22Rv1 (cell line): Measurements from ENCODE around the gene CPA1.

ENCODE experiments used
- H3K27ac ChIP-seq: fragments of 450-650 bp; 2 replicates; pipeline ENCODE4 v1.5.1; 2017
- ZFX ChIP-seq: fragments of 450-650 bp; IDR thresholded peaks from 2 replicates; pipeline ENCODE4 v1.6.1; 2017; ENCODE audit warnings: antibody characterized with exemption, borderline replicate concordance
- TF ChIP-seq, protein P1 (sequence below): fragments of 450-650 bp; IDR thresholded peaks from 2 replicates; pipeline ENCODE4 v1.5.1; 2017; ENCODE audit warnings: mild to moderate bottlenecking

The CPA1 gene

DNA sequence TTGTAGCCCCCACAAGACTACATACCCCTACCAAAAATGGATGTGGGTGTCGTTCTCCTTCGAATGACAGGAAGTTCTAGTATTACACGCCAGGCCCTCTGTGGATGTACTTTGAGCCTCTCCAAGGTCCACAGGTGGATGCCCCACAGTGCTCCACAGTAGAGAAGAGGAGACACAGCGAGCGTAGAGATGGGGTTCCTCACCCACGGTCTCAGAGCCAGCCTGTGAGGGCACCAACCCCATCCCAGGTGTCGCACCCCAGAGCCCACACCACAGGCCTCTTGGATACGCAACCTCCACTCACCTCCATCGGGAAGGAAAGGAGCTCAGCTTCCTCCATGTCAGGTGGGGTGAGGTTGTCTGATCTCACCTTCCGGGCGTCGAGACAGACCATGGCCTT, 33.4 kb upstream of the CPA1 start:
- TF ChIP-seq ZFX = no peak
- TF ChIP-seq, protein P1, sequence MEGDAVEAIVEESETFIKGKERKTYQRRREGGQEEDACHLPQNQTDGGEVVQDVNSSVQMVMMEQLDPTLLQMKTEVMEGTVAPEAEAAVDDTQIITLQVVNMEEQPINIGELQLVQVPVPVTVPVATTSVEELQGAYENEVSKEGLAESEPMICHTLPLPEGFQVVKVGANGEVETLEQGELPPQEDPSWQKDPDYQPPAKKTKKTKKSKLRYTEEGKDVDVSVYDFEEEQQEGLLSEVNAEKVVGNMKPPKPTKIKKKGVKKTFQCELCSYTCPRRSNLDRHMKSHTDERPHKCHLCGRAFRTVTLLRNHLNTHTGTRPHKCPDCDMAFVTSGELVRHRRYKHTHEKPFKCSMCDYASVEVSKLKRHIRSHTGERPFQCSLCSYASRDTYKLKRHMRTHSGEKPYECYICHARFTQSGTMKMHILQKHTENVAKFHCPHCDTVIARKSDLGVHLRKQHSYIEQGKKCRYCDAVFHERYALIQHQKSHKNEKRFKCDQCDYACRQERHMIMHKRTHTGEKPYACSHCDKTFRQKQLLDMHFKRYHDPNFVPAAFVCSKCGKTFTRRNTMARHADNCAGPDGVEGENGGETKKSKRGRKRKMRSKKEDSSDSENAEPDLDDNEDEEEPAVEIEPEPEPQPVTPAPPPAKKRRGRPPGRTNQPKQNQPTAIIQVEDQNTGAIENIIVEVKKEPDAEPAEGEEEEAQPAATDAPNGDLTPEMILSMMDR = no peak
- H3K27ac ChIP-seq = no peak overlapping the region

DNA sequence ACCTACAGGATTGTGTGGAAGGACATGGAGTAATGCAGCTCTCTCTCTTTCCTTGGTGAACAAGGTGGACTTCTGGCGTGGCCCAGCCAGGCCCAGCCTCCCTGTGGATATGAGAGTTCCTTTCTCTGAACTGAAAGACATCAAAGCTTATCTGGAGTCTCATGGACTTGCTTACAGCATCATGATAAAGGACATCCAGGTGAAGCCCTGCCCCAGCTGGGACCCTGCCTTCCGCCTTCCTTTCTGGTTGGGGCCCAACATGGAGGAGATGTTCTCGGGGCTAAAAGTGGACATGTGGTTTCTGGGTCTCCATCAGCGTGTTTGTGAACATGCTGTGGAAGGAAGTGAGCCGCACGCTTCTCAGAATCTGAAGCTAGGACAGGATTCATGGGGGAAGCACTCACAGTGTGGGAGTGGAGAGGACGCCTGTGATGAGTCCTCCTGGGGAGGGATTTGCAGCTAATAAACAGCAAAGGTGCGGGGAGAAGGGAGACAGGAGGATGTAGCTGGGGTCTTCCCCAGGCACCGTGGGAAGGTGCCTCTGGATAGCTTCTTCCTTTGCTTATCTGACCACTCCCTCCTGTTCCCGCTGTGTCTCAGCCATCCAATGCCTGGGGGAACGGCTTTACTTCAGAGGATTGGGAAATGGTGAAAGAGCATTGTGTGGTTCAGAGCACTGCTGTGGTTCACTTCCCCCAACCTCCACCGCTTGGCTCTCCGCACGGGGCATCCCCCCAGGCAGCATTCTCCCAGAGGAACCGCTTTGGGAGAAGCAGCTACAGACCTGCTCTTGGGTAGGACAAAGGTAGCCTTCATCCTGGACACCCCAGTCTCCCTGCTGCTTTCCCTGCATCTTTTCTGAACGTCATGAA, 30.1 kb upstream of the CPA1 start:
- H3K27ac ChIP-seq = no peak overlapping the region
- TF ChIP-seq ZFX = no peak
- TF ChIP-seq, protein P1 = no peak

DNA sequence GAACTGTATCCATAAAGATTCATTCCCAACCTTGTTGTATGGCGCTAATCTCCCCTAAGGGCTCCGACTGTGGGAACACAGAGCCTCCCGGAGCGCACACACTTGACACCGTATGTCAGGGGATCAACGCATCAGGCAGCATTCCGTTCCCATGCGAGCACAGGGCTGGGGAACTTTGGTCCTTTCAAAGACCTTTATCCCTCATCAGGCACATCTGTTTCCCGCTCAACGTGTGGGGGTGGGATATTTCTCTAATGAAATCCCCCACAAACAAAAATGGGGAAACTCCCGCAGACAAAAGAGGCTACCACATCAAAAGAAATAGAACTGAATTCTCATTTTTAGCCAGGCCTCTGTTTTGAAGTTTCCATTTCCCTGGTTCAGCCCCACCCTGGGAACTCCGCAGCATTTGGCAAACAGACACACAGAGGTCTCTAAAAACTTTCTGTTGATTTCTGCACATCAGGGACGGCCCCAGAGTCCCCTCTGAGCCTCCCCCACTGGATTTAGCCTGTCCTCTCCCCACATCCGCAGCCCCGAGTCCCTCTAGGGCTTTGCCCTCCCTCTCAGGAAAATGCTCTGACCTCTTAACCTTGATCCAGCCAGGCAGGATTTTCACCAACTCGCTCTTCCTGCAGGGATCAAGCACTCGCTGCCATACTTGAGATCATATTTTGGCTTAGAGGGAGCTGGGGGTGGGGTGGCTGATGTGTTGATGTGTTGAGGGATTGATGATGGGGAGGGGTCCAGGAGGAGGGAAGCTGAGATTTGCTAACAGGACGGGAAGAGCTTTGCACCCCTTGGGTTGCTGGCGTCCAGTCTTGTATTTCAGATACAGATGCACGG, 29.1 kb upstream of the CPA1 start:
- no peak overlapping the region for H3K27ac ChIP-seq
- no peak for TF ChIP-seq ZFX
- TF ChIP-seq, protein P1 = no peak

DNA sequence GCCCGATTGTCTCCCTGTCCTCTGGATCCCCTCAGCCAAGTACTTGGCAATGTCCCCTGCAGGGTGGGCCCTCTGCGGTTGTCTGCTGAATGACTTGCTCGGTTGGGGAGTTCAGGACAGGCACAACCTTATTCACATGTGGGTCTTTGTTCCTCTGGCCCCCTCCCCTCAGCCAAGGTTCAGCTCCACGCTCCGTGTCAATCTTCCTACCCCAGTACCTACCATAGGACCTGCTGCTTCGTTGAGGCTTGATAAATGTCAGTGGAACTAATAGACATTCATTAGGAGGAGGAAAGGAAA, 28.6 kb upstream of the CPA1 start:
- H3K27ac ChIP-seq = no peak overlapping the region
- TF ChIP-seq, protein P1 = no peak
- TF ChIP-seq ZFX = no peak

DNA sequence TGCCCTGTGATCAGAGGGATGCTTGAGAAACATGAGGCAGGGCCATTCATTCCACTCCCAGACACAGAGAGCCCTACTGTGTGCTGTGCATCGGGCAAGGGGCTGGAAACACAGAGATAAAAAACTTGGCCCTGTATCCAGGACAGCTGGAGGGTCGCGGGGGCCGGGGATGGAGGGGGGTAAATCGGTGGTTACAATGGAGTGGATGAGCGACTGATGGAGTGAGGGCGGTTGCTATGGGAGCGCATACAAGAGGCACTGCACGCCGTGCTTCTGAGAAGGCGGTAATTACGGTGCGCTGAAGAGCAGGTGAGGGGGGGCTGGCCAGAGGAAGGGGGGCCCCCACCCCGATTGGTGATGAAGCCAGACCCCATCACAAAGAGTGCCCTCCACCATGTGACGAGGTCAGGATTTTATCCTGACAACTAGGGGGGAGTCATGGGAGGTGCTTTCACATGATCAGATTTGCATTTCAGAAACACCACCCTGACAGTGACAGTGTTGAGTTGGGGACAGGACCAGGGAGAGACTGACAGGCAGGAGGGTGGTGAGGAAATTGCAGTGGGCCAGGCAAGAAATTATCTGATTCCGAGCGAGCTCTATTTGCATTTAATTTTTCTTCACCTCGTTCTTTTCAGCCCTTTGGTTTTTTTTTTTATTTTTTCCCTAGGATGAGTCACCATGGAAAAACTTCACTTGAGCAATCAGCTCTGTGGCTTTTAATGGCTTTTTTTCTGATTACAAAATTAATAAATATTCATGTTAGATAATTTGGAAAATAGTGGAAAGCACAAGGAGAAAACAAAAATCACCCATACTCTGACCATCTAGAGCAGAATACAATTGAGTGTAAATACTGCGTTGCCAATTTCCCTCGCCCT, 27.9 kb upstream of the CPA1 start:
- no peak for TF ChIP-seq ZFX
- TF ChIP-seq, protein P1 = no peak
- H3K27ac ChIP-seq = no peak overlapping the region

DNA sequence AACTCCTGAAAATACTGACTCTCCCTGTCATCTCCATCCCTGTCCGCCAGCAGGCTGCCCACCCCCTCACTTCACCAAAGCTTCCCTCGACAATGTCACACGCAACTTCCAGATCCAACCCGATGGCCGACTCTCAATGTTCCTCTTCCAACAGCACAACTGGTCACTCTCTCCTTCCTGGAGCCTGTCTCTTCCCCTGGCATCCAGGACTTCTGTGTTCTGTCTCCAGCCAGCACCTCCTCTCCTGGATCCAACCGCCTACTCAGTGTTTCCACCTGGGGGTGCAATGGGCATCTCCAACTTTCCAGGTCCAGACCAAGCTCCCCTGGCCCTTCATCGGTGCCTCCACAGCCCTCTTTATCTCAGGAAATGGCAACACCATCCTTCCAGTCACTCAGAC, 27.1 kb upstream of the CPA1 start:
- H3K27ac ChIP-seq = no peak overlapping the region
- no peak for TF ChIP-seq ZFX
- TF ChIP-seq, protein P1 = no peak
